ENCODE measurements around the gene OPTN. TPM values are rescaled to one million over a fixed set of nuclear protein-coding genes. Genes with fewer than 3 reads are reported as not detected.

Gene OPTN
- total and polyA plus RNA-seq, 10 of the 15 experiments (the other 5 are each of a cell fraction or from before 2014, with no cell fraction given), result 15.2 to 42.4 (median 25.5) TPM

GRCh38 chr10:13160934-13161856 lies 61.2 kb downstream of the OPTN start, which contains the start of gene MCM10:
TSS of gene MCM10 (plus strand) at chr10:13161558. CDS start at chr10:13164203, 2,645 bp downstream.
- Histone ChIP-seq H3K36me3 (ENCODE audit: control insufficient read depth in 2 of 2, insufficient read depth in 2 of 2, low read length in 1 of 2) (0 out of 4 replicates have a peak, but pooled peaks cover 0 to 6% of the 10 kb centered on the region in 2 experiments), H4K20me1 (ENCODE audit: control insufficient read depth, insufficient read depth) (no peaks in the 10 kb centered on the region), H3K79me2 (ENCODE audit: control insufficient read depth, insufficient read depth, low read length) (peaks cover 15% of the 10 kb centered on the region), H3K27me3 (replicated peaks in 1 of 2; ENCODE audit: control insufficient read depth in 2 of 2, insufficient read depth in 2 of 2, low read length in 1 of 2) (no peaks in the 10 kb centered on the region), H3K4me2 (ENCODE audit: control insufficient read depth, insufficient read depth) (peak within 1 kb of the TSS; percentile 89), H3K27ac (ENCODE audit: control insufficient read depth, insufficient read depth) (peak within 1 kb of the TSS; percentile 41), H3K4me1 (ENCODE audit: control insufficient read depth, insufficient read depth, low read length) (peaks cover 7% of the 10 kb centered on the region), H3K4me3 (peak within 1 kb of the TSS; percentile 81), H3K9me3 (replicated peaks; ENCODE audit: control insufficient read depth, insufficient read depth, low read length) (no peaks in the 10 kb centered on the region), H2AFZ (ENCODE audit: control insufficient read depth, low read depth, low read length) (peak within 1 kb of the TSS; percentile 97), H3K9ac (ENCODE audit: control insufficient read depth, insufficient read depth, low read length) (peak within 1 kb of the TSS; percentile 59)
- WGBS (ENCODE audit: insufficient coverage, insufficient replicate concordance, low lambda C conversion rate, missing lambda C conversion rate), result 1% methylated on average over 47 of the region's 56 CpGs
- ATAC-seq, result peak; percentile 99
- no TSS peak for BruUV-seq (replicated peaks)
- ChIA-PET RAD21 (ENCODE audit: unreplicated experiment) (interaction anchor here (1.1 to 3.1 kb wide), 5 partner anchors 10 to 189 kb away, joined by 3 to 23 read pairs (median 4); no protein-coding TSS in a partner anchor), POLR2A (interaction anchor here (0.8 to 1.0 kb wide), 2 partner anchors 141 to 176 kb away, joined by 3 to 5 read pairs; no protein-coding TSS in a partner anchor), CTCF (interaction anchor here (0.6 to 4.6 kb wide), 24 partner anchors 10 to 961 kb away, joined by 3 to 67 read pairs (median 4); partner anchors contain the start of gene PHYH), SMC1A (ENCODE audit: uncharacterized antibody, unreplicated experiment) (interaction anchor here (0.6 to 1.9 kb wide), 12 partner anchors 14 to 883 kb away, joined by 3 to 13 read pairs (median 3); partner anchors contain the start of gene OPTN)
- FAIRE-seq, result peak; percentile 92
- in situ Hi-C loops (cut with MboI), result loop anchor here (5.0 kb wide), 1 partner anchor 141 kb away; the partner anchor contains the start of gene PHYH
- peak; percentile 96 for DNase-seq (ENCODE audit: low read depth, low spot score)
- intact Hi-C loops (cut with micrococcal nuclease; ENCODE audit: unreplicated experiment), result loop anchor here (1.0 to 10.0 kb wide), 3 partner anchors 141 to 284 kb away; no protein-coding TSS in a partner anchor
- peak; percentile 90; the same call in 1 of the 2 replicates for TF ChIP-seq RB1 (IDR thresholded peaks at IDR 0.05; ENCODE audit: borderline replicate concordance)
- TF ChIP-seq BHLHE40 (IDR thresholded peaks at IDR 0.05; ENCODE audit: borderline replicate concordance in 1 of 2, low read depth in 2 of 2, low read length in 1 of 2), result peak; percentile 47 to 79; a peak in 3 of 4 replicates
- TF ChIP-seq JUNB (IDR thresholded peaks at IDR 0.05), result no peak
- peak; percentile 99 for TF ChIP-seq SIN3A (IDR thresholded peaks at IDR 0.05; ENCODE audit: low read depth, low read length)
- TF ChIP-seq ELK1 (IDR thresholded peaks at IDR 0.05; ENCODE audit: low read depth, low read length), result 0 out of 2 replicates have a peak, but pooled peaks have one; percentile 56
- peak; percentile 73 for TF ChIP-seq POLR2A (IDR thresholded peaks at IDR 0.05; ENCODE audit: low read depth, low read length)
- TF ChIP-seq SIX5 (IDR thresholded peaks at IDR 0.05; ENCODE audit: low read depth, low read length, severe bottlenecking), result peak; percentile 70
- TF ChIP-seq ZBTB40 (IDR thresholded peaks at IDR 0.05; ENCODE audit: borderline replicate concordance), result peak; percentile 84; the same call in 1 of the 2 replicates
- no peak for TF ChIP-seq TCF3 (IDR thresholded peaks at IDR 0.05; ENCODE audit: borderline replicate concordance, insufficient read depth, low read depth, low read length)
- TF ChIP-seq EED (IDR thresholded peaks at IDR 0.05; ENCODE audit: low read depth), result peak; percentile 88
- TF ChIP-seq HCFC1 (IDR thresholded peaks at IDR 0.05; ENCODE audit: low read length), result peak; percentile 82
- peak; percentile 64 for TF ChIP-seq MAX (IDR thresholded peaks at IDR 0.05; ENCODE audit: low read depth, low read length)
- peak; percentile 33 for TF ChIP-seq USF1 (IDR thresholded peaks at IDR 0.05; ENCODE audit: borderline replicate concordance, extremely low read length, insufficient read depth, low read depth, low read length)
- peak; percentile 83 for TF ChIP-seq KLF5 (IDR thresholded peaks at IDR 0.05; ENCODE audit: partially characterized antibody)
- no peak for TF ChIP-seq ZNF274 (IDR thresholded peaks at IDR 0.05; ENCODE audit: insufficient read depth, insufficient read length)
